Endothelial cell (in vitro differentiated cells): Measurements from ENCODE around the gene TRIM17. TPM values are rescaled to one million over a fixed set of nuclear protein-coding genes. Genes with fewer than 3 reads are reported as not detected.

Source experiments
- DNase-seq: peaks from one replicate; pipeline ENCODE4 v3.0.0; 2021; ENCODE audit warnings: low spot score
- H3K27ac Mint-ChIP-seq: one replicate; pipeline ENCODE4 v1.8.0; 2021; ENCODE audit warnings: mixed read lengths, inconsistent platforms; ENCODE audit not compliant: unreplicated experiment
- H3K27me3 Mint-ChIP-seq: one replicate; pipeline ENCODE4 v1.8.0; 2021; ENCODE audit warnings: mild to moderate bottlenecking, moderate library complexity, mixed read lengths, inconsistent platforms; ENCODE audit not compliant: unreplicated experiment
- H3K36me3 Mint-ChIP-seq: one replicate; pipeline ENCODE4 v1.8.0; 2021; ENCODE audit warnings: mild to moderate bottlenecking, low read depth, mixed read lengths, inconsistent platforms; ENCODE audit not compliant: unreplicated experiment
- H3K4me1 Mint-ChIP-seq: one replicate; pipeline ENCODE4 v1.8.0; 2021; ENCODE audit warnings: mild to moderate bottlenecking, mixed read lengths, inconsistent platforms; ENCODE audit not compliant: unreplicated experiment
- H3K4me3 Mint-ChIP-seq: one replicate; pipeline ENCODE4 v1.8.0; 2021; ENCODE audit warnings: mild to moderate bottlenecking, mixed read lengths, inconsistent platforms; ENCODE audit not compliant: unreplicated experiment
- H3K9me3 Mint-ChIP-seq: one replicate; pipeline ENCODE4 v1.8.0; 2021; ENCODE audit warnings: mixed read lengths, inconsistent platforms; ENCODE audit not compliant: unreplicated experiment
- CTCF ChIP-seq: fragments of 200-600 bp; sonication (generic); IDR thresholded peaks from one replicate; pipeline ENCODE4 v1.5.0; 2021; ENCODE audit warnings: antibody characterized with exemption; ENCODE audit not compliant: unreplicated experiment
- total RNA-seq: library from RNA; stranded (reverse); fragmentation: NEBNext Ultra II Directional; extraction: Animal tissue kit (Norgen Biotek cat#: 25700); gene quantifications from one replicate; pipeline ENCODE4 v1.2.1, GENCODE V29; 2021; ENCODE audit not compliant: unreplicated experiment

The TRIM17 gene
- total RNA-seq, 1 donor from 2014 or later = 2.3 TPM

DNA sequence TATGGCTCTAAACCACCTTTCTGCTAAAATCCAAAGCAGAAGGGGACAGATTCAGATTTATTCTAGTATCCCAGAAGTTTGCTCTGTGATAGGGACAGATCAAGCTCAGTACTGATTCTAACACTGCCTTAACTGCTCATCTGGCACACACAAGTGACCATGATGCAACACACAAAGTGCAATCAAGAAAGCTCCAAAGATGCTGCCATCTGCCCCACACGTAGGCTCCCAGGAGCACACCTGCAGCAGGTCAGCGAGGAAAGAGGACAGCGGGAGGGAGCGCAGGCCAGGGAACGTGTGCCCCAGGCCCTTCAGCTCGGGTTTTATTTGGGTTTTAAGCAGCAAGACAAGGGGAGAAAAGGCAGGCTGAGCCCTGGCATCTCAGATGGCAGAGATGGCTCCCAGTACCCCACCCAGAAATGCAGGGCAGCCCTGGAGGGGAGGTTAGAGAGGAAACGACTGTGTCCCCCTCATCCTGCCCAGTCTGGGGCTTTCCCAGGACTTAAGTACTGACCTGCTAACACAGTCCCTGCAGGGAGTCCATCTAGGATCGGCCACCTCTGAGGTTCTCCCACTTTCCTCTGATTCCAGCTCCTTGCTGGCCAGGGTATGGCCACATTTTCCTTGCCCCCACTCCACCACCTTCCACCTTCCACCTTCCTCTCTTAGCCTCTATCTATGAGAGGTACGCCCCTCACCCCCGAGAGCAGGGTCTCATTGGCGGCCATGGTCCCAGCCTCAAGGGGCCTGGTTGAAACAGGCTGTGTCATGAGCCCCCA, 11.3 kb downstream of the TRIM17 start:
- Mint-ChIP-seq H3K9me3 (no peaks in the 10 kb centered on the region), H3K4me3 (peak overlapping the region; percentile 98), H3K27me3 (peaks cover 19% of the 10 kb centered on the region), H3K27ac (peak overlapping the region; percentile 88), H3K4me1 (peaks cover 26% of the 10 kb centered on the region), H3K36me3 (peaks cover 18% of the 10 kb centered on the region)
- no peak for TF ChIP-seq CTCF
- DNase-seq = no peak

- Mint-ChIP-seq H3K27me3 (peaks cover 19% of the 10 kb centered on the region), H3K27ac (peak overlapping the region; percentile 72), H3K4me1 (peaks cover 26% of the 10 kb centered on the region), H3K36me3 (peaks cover 21% of the 10 kb centered on the region), H3K9me3 (no peaks in the 10 kb centered on the region), H3K4me3 (peak overlapping the region; percentile 98)
- TF ChIP-seq CTCF = no peak
- no peak for DNase-seq
Measured at GRCh38 chr1:228404107-228404720, 12.4 kb downstream of the TRIM17 start.

DNA sequence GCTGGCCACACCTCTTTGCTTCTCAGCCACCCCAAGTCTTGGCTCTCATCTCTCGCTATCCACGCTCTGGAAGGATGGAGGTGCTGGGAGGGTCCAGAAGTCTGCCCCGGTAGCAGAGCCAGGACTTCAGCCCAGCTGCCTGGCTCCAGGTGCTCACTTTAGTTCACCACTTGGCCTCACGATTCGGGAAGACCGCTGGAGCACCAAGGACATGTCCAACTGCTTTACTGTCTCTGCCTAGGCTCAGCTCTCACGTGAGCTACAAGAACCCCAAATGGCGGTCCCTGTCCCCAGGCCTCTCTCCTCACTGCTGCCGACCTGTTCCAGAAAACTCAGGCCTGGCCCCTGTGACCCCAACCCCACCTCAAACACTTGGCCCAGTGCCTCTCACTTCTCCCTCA, 13.4 kb downstream of the TRIM17 start:
- Mint-ChIP-seq H3K27ac (no peak overlapping the region), H3K27me3 (peaks cover 15% of the 10 kb centered on the region), H3K4me3 (peak overlapping the region; percentile 51), H3K9me3 (no peaks in the 10 kb centered on the region), H3K4me1 (peaks cover 26% of the 10 kb centered on the region), H3K36me3 (peaks cover 21% of the 10 kb centered on the region)
- DNase-seq = no peak
- TF ChIP-seq CTCF = no peak

- peak overlapping the region; percentile 42 for H3K4me3 Mint-ChIP-seq
- no peak for DNase-seq
- peaks cover 27% of the 10 kb centered on the region for H3K36me3 Mint-ChIP-seq
- no peak overlapping the region for H3K27ac Mint-ChIP-seq
- no peaks in the 10 kb centered on the region for H3K9me3 Mint-ChIP-seq
- H3K4me1 Mint-ChIP-seq = peaks cover 26% of the 10 kb centered on the region
- no peak for TF ChIP-seq CTCF
- H3K27me3 Mint-ChIP-seq = peaks cover 15% of the 10 kb centered on the region
Measured at GRCh38 chr1:228402641-228403025, 14.0 kb downstream of the TRIM17 start.
